B cell (primary cell): ENCODE data around the gene SMCR8. TPM values are rescaled to one million over a fixed set of nuclear protein-coding genes. Genes with fewer than 3 reads are reported as not detected.

ENCODE experiments used
- ATAC-seq: fragments of 200-7000 bp; cut with Tn5 transposase; one replicate; pipeline ENCODE4 v1.10.0; 2021; ENCODE audit warnings: low read depth, mild to moderate bottlenecking, moderate number of reproducible peaks, moderate library complexity
- CTCF ChIA-PET: fragments of 350-600 bp; sonication (Branson Sonifier 250); formaldehyde crosslinking; loops from one replicate; lab custom pipeline; 2021; ENCODE audit warnings: antibody characterized with exemption, inconsistent platforms; lab: Charles Lee
- POLR2A ChIA-PET: fragments of 350-600 bp; sonication (Branson Sonifier 250); formaldehyde crosslinking; loops from one replicate; lab custom pipeline; 2021; ENCODE audit warnings: antibody characterized with exemption; lab: Charles Lee
- DNase-seq: peaks from one replicate; pipeline ENCODE4 v3.0.0; 2013
- H2AFZ ChIP-seq: 2 replicates; pipeline ENCODE4 v1.6.1; 2012; ENCODE audit warnings: mild to moderate bottlenecking, low read depth, low read length; ENCODE audit not compliant: insufficient read depth, poor library complexity, severe bottlenecking
- H3K27ac ChIP-seq, 2 donors: 1 replicate in 1 of 2; 2 replicates in 1 of 2; pipeline ENCODE4 v1.5.1; 2012 to 2013; ENCODE audit warnings: low read length in 2 of 2, mild to moderate bottlenecking in 2 of 2, moderate library complexity in 1 of 2
- H3K27me3 ChIP-seq, 4 experiments: fragments of 200-600 bp in 1 of 4; sonication (generic) in 1 of 4; replicated peaks in 1 of 4; 1 replicate in 2 of 4; 2 replicates in 2 of 4; pipeline versions ENCODE4 v1.6.1 to v1.7.0; 2013 to 2016; ENCODE audit warnings: low read length in 3 of 4, mild to moderate bottlenecking in 2 of 4, mixed read lengths in 1 of 4, moderate library complexity in 1 of 4; ENCODE audit not compliant: insufficient read depth in 4 of 4, control insufficient read depth in 3 of 4; ENCODE audit errors: control extremely low read depth in 1 of 4
- H3K36me3 ChIP-seq, 2 experiments: replicated peaks in 1 of 2; 1 replicate in 1 of 2; 2 replicates in 1 of 2; pipeline versions ENCODE4 v1.6.1 to v1.7.1; 2013; ENCODE audit warnings: low read length in 1 of 2; ENCODE audit not compliant: insufficient read depth in 2 of 2, control insufficient read depth in 1 of 2; ENCODE audit errors: control extremely low read depth in 1 of 2, extremely low read depth in 1 of 2
- H3K4me1 ChIP-seq, 2 donors: fragments of 200-600 bp in 1 of 2; sonication (generic) in 1 of 2; 1 replicate in 1 of 2; 2 replicates in 1 of 2; pipeline versions ENCODE4 v1.5.1 to v1.6.1; 2013 to 2017; ENCODE audit warnings: low read length in 2 of 2; ENCODE audit not compliant: control insufficient read depth in 2 of 2, insufficient read depth in 2 of 2
- H3K4me2 ChIP-seq: replicated peaks from 2 replicates; pipeline ENCODE3; 2012; ENCODE audit warnings: mild to moderate bottlenecking, low read depth, low read length; ENCODE audit not compliant: poor library complexity, severe bottlenecking
- H3K4me3 ChIP-seq, 5 experiments: fragments of 200-600 bp in 1 of 5; sonication (generic) in 1 of 5; 1 replicate in 3 of 5; 2 replicates in 2 of 5; pipeline versions ENCODE4 v1.5.1 to v1.7.0; 2011 to 2016; ENCODE audit warnings: low read length in 4 of 5, mild to moderate bottlenecking in 4 of 5, low read depth in 2 of 5, control low read depth in 1 of 5, moderate library complexity in 1 of 5; ENCODE audit not compliant: insufficient read depth in 1 of 5; ENCODE audit errors: control extremely low read depth in 1 of 5, extremely low read depth in 1 of 5
- H3K79me2 ChIP-seq: fragments of 200-600 bp; sonication (generic); one replicate; pipeline ENCODE4 v1.6.0; 2016; ENCODE audit warnings: low read length; ENCODE audit not compliant: control insufficient read depth, insufficient read depth
- H3K9ac ChIP-seq: fragments of 200-600 bp; sonication (generic); 2 replicates; pipeline ENCODE4 v1.6.1; 2017; ENCODE audit warnings: mild to moderate bottlenecking, low read length, moderate library complexity
- H3K9me3 ChIP-seq, 3 donors: one replicate each; pipeline versions ENCODE4 v1.6.1 to v1.7.1; 2013; ENCODE audit warnings: low read length in 2 of 3; ENCODE audit not compliant: control insufficient read depth in 2 of 3, insufficient read depth in 1 of 3; ENCODE audit errors: control extremely low read depth in 1 of 3
- H4K20me1 ChIP-seq: 2 replicates; pipeline ENCODE4 v1.6.0; 2012; ENCODE audit warnings: mild to moderate bottlenecking, low read length; ENCODE audit not compliant: insufficient read depth, control insufficient read depth, poor library complexity, severe bottlenecking
- H3K27ac Mint-ChIP-seq: one replicate; pipeline ENCODE4 v1.8.0; 2021; ENCODE audit warnings: mixed read lengths
- H3K27me3 Mint-ChIP-seq: one replicate; pipeline ENCODE4 v1.8.0; 2021; ENCODE audit warnings: mixed read lengths
- H3K4me1 Mint-ChIP-seq: one replicate; pipeline ENCODE4 v1.8.0; 2021; ENCODE audit warnings: mixed read lengths
- H3K4me3 Mint-ChIP-seq: one replicate; pipeline ENCODE4 v1.8.0; 2021; ENCODE audit warnings: mixed read lengths
- H3K9me3 Mint-ChIP-seq: one replicate; pipeline ENCODE4 v1.8.0; 2022; ENCODE audit warnings: mixed read lengths; ENCODE audit not compliant: insufficient read depth
- CTCF ChIP-seq: fragments of 200-600 bp; IDR thresholded peaks from one replicate; pipeline ENCODE4 v1.8.0; 2022; ENCODE audit warnings: antibody characterized with exemption, mild to moderate bottlenecking
- EZH2 ChIP-seq: IDR thresholded peaks from 2 replicates; pipeline ENCODE4 v1.6.1; 2012; ENCODE audit warnings: borderline replicate concordance, low read depth, mild to moderate bottlenecking, moderate library complexity, low read length; ENCODE audit not compliant: insufficient read depth, poor library complexity, severe bottlenecking
- WGBS: methylation state at CpG from one replicate; pipeline ENCODE4 v1.1.5; 2013; ENCODE audit warnings: missing lambda C conversion rate; ENCODE audit not compliant: insufficient coverage; 5-methylcytosine and 5-hydroxymethylcytosine counted together
- intact Hi-C: fragments of 100-400 bp; cut with micrococcal nuclease; formaldehyde crosslinking; loops from one replicate; pipeline ENCODE4 v1.10.0; 2022
- polyA plus RNA-seq: library from polyadenylated mRNA; depleted of rRNA; stranded (reverse); fragments of >200 nt; gene quantifications from 2 replicates; pipeline ENCODE4 v1.2.3, GENCODE V29; 2012
- total RNA-seq, 2 donors: library from RNA; stranded (reverse); fragments of 120-200 nt in 1 of 2; gene quantifications; 1 replicate in 1 of 2; 2 replicates in 1 of 2; pipeline versions ENCODE4 v1.2.3 to v1.2.4, GENCODE V29; 2013 to 2022

SMCR8 gene
- total and polyA plus RNA-seq, 2 donors (not counting 1 experiment from before 2014, with no cell fraction given): 16.2 to 48.0 TPM

DNA sequence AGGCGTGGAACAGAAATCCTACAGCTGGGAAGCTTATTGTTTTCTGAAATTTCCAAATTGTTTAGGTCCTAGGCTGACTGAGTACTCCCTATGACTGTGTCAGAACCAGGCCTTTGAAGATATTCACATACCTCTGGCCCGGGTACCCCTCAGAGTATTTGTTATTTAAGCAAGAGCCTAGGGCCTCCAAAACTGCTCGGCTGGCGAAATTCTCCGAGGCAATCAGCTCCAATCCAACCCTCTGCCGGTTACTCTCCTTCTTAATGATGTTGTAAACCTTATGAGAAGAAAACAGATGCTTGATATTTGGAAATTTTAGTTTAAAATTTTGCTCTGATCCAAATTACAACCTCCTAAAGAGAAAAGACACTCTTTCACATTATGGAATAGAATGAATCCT lies 38.4 kb downstream of the SMCR8 start:
- WGBS: 100% methylated on average over 1 of the region's 6 CpGs
- Histone ChIP-seq H3K79me2 (no peaks in the 10 kb centered on the region), H3K4me1 (no peaks in the 10 kb centered on the region), H4K20me1 (no peaks in the 10 kb centered on the region), H3K36me3 (peaks cover 0 to 15% of the 10 kb centered on the region in 2 experiments), H3K4me3 (no peak overlapping the region), H3K9me3 (no peaks in the 10 kb centered on the region), H3K27me3 (no peaks in the 10 kb centered on the region), H2AFZ (no peak overlapping the region), H3K4me2 (no peak overlapping the region), H3K27ac (no peak overlapping the region), H3K9ac (no peak overlapping the region)
- ATAC-seq: no peak
- CTCF ChIA-PET: no interaction called here
- H3K9me3 Mint-ChIP-seq: no peaks in the 10 kb centered on the region
- no peak overlapping the region for H3K27ac Mint-ChIP-seq
- no peak for TF ChIP-seq CTCF
- TF ChIP-seq EZH2: no peak
- intact Hi-C loops: no loop called here
- no peaks in the 10 kb centered on the region for H3K4me1 Mint-ChIP-seq
- no peaks in the 10 kb centered on the region for H3K27me3 Mint-ChIP-seq
- DNase-seq: no peak
- POLR2A ChIA-PET: no interaction called here
- H3K4me3 Mint-ChIP-seq: no peak overlapping the region

DNA sequence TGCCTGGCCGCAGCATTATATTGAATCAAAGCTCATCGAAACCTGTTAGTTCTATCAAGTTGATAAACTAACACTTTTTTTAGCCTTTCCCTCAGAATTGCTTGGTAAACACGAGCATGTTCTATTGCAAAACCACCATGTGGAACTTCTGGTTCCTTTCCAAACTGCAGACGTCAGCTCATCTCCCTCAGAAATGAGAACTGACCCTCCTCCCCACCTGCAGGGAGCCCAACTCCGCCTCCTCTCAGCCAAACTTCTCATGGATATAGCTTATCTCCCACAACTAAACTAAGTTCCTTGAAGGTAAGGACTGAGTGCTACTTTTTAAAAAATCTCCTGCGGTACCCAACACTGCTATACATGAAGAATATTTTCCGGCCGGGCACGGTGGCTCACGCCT lies 41.5 kb downstream of the SMCR8 start:
- DNase-seq (no peak), ATAC-seq (no peak)
- WGBS: 82% methylated on average over 9 of the region's 10 CpGs
- Mint-ChIP-seq H3K27ac (no peak overlapping the region), H3K27me3 (no peaks in the 10 kb centered on the region), H3K4me1 (no peaks in the 10 kb centered on the region), H3K9me3 (no peaks in the 10 kb centered on the region), H3K4me3 (no peak overlapping the region)
- Histone ChIP-seq H2AFZ (no peak overlapping the region), H3K4me1 (no peaks in the 10 kb centered on the region), H4K20me1 (no peaks in the 10 kb centered on the region), H3K27ac (no peak overlapping the region), H3K9me3 (no peaks in the 10 kb centered on the region), H3K4me2 (no peak overlapping the region), H3K79me2 (no peaks in the 10 kb centered on the region), H3K9ac (no peak overlapping the region), H3K4me3 (no peak overlapping the region), H3K27me3 (no peaks in the 10 kb centered on the region), H3K36me3 (peaks cover 0 to 15% of the 10 kb centered on the region in 2 experiments)
- intact Hi-C loops: no loop called here
- ChIA-PET POLR2A (no interaction called here), CTCF (no interaction called here)
- TF ChIP-seq EZH2 (no peak), CTCF (no peak)
